Neural cell (in vitro differentiated cells): ENCODE measurements around the gene SLC8A3.

Source experiments
- CTCF ChIP-seq: fragments of 450-650 bp; IDR thresholded peaks from 2 replicates; pipeline ENCODE4 v1.5.1; 2014; ENCODE audit warnings: antibody characterized with exemption, mild to moderate bottlenecking, moderate library complexity; ENCODE audit not compliant: poor library complexity, severe bottlenecking
- EP300 ChIP-seq: fragments of 450-650 bp; conservative IDR thresholded peaks from 2 replicates; pipeline ENCODE4 v1.6.1; 2014; ENCODE audit warnings: antibody characterized with exemption, mild to moderate bottlenecking, moderate library complexity; ENCODE audit not compliant: poor library complexity, severe bottlenecking
- EZH2 ChIP-seq: fragments of 200-600, 300-800 bp; shearing (Covaris generic), sonication (generic); IDR thresholded peaks from 2 replicates; pipeline ENCODE4 v1.6.1; 2014; ENCODE audit warnings: antibody characterized with exemption, low read length, borderline replicate concordance, mild to moderate bottlenecking; ENCODE audit not compliant: insufficient read depth, poor library complexity, severe bottlenecking
- POLR2AphosphoS5 ChIP-seq: IDR thresholded peaks from 2 replicates; pipeline ENCODE4 v1.6.1; 2012
- RAD21 ChIP-seq: fragments of 450-650 bp; conservative IDR thresholded peaks from 2 replicates; pipeline ENCODE4 v1.6.1; 2014; ENCODE audit warnings: antibody characterized with exemption, mild to moderate bottlenecking, moderate library complexity
- REST ChIP-seq: IDR thresholded peaks from 2 replicates; pipeline ENCODE4 v1.6.1; 2012; ENCODE audit warnings: borderline replicate concordance

GRCh38 chr14:70061108-70061507 is 127.6 kb downstream of the SLC8A3 start:
- TF ChIP-seq CTCF (no peak), POLR2AphosphoS5 (no peak), EP300 (no peak), EZH2 (no peak), REST (no peak), RAD21 (no peak)
